Small intestine (tissue), 16 donors: ENCODE results near the gene ACACB. TPM values are rescaled to one million over a fixed set of nuclear protein-coding genes. Genes with fewer than 3 reads are reported as not detected.

Experiments
- DNase-seq, 2 donors: peaks; one replicate each; pipeline versions ENCODE4 v3.0.0 to v3.0.0-alpha.2; 2013
- FAIRE-seq: peaks from 2 replicates; lab custom pipeline; 2012; peaks lifted over from hg19 to GRCh38; lab: Jason Lieb, UNC
- H3K27ac ChIP-seq, 3 donors: one replicate each; pipeline ENCODE4 v1.5.1; 2013; ENCODE audit warnings: low read length in 2 of 3, mild to moderate bottlenecking in 2 of 3, control low read depth in 1 of 3, inconsistent platforms in 1 of 3, low read depth in 1 of 3, moderate library complexity in 1 of 3
- H3K27me3 ChIP-seq, 3 donors: one replicate each; pipeline ENCODE4 v1.6.1; 2013; ENCODE audit warnings: low read length in 3 of 3, inconsistent platforms in 1 of 3; ENCODE audit not compliant: control insufficient read depth in 3 of 3, insufficient read depth in 3 of 3
- H3K36me3 ChIP-seq, 3 donors: one replicate each; pipeline ENCODE4 v1.6.1; 2013; ENCODE audit warnings: low read length in 3 of 3, inconsistent platforms in 1 of 3, low read depth in 1 of 3, mild to moderate bottlenecking in 1 of 3, moderate library complexity in 1 of 3; ENCODE audit not compliant: control insufficient read depth in 3 of 3, insufficient read depth in 2 of 3
- H3K4me1 ChIP-seq, 3 donors: one replicate each; pipeline ENCODE4 v1.6.1; 2013; ENCODE audit warnings: low read length in 2 of 3, inconsistent platforms in 1 of 3, low read depth in 1 of 3, mild to moderate bottlenecking in 1 of 3, moderate library complexity in 1 of 3; ENCODE audit not compliant: control insufficient read depth in 3 of 3, insufficient read depth in 2 of 3
- H3K4me3 ChIP-seq, 3 donors: one replicate each; pipeline ENCODE4 v1.5.1; 2013; ENCODE audit warnings: low read length in 3 of 3, control low read depth in 1 of 3, inconsistent platforms in 1 of 3, low read depth in 1 of 3, mild to moderate bottlenecking in 1 of 3, moderate library complexity in 1 of 3
- H3K9me3 ChIP-seq, 2 donors: one replicate each; pipeline ENCODE4 v1.6.1; 2013; ENCODE audit warnings: low read depth in 1 of 2, low read length in 1 of 2; ENCODE audit not compliant: control insufficient read depth in 2 of 2, insufficient read depth in 1 of 2
- WGBS, 3 donors: extraction: QIAGEN DNeasy Blood & Tissue Kit; methylation state at CpG; one replicate each; pipeline ENCODE4 v1.1.7; 2013; 5-methylcytosine and 5-hydroxymethylcytosine counted together
- long read RNA-seq, 10 donors: transcript quantifications; one replicate each; lab custom pipeline, GENCODE V29; 2026
- polyA plus RNA-seq, 4 donors: library from polyadenylated mRNA; stranded (reverse) in 3 of 4; unstranded in 1 of 4; fragments of 200-250 nt in 3 of 4; fragments of 120-200 nt in 1 of 4; gene quantifications; one replicate each; pipeline versions ENCODE4 v1.2.1 to v1.2.3, GENCODE V29; 2013
- donor health status: healthy with polysubstance abuse.
- donor health status: control.
- donor health status: control.
- donor health status: Bipolar disorder and iron deficiency.
- donor health status: healthy.

The ACACB gene
- 10 to 100 TPM in 3 of 4 donors, 1 to 10 TPM in 1; 7.0 to 40.5 (median 14.1) TPM for polyA plus RNA-seq
- long read RNA-seq, donor 1 = 0 reads
- long read RNA-seq, donor 2 = 0 reads
- long read RNA-seq, donor 3 = 0 reads
- long read RNA-seq, donor 4 = 0 reads
- long read RNA-seq, donor 5, partial matches to known transcripts = 0 of 1 reads
- long read RNA-seq, donor 5, other reads (novel, unspliced or antisense) = 0 of 1 reads
- long read RNA-seq, donor 6 = 0 reads
- long read RNA-seq, donor 7 = 0 reads
- long read RNA-seq, donor 8 = 0 reads
- long read RNA-seq, donor 9 = 0 reads
- long read RNA-seq, donor 10 = 0 reads

- FAIRE-seq (no peak), DNase-seq (peak; percentile 89 to 94)
- WGBS, 3 donors = 8 to 45% (median 25%) methylated on average over 14 of the region's 14 CpGs
- peak within 1 kb of the TSS; percentile 88 to 94 (median 93) for H3K27ac ChIP-seq
- no peaks in the 10 kb centered on the region for H3K9me3 ChIP-seq
- H3K4me3 ChIP-seq = peak within 1 kb of the TSS in 1 of 3 donors; percentile 20
- peaks cover 2 to 52% (median 11%) of the 10 kb centered on the region in 3 donors for H3K4me1 ChIP-seq
- H3K27me3 ChIP-seq = no peaks in the 10 kb centered on the region
- H3K36me3 ChIP-seq = peaks cover 0 to 2% (median 0%) of the 10 kb centered on the region in 3 donors
Measured at GRCh38 chr12:109115758-109116610, at the start of gene ACACB. Gene ACACB, plus strand, starts transcription at chr12:109116587. Its CDS starts 22,819 bp downstream, at chr12:109139406.

- DNase-seq (peak; percentile 92), FAIRE-seq (no peak)
- Histone ChIP-seq H3K36me3 (peaks cover 4 to 25% (median 14%) of the 10 kb centered on the region in 3 donors), H3K27me3 (no peaks in the 10 kb centered on the region), H3K9me3 (peaks cover 0 to 4% of the 10 kb centered on the region in 2 donors), H3K27ac (peak overlapping the region; percentile 76 to 86 (median 83)), H3K4me1 (peaks cover 0 to 31% (median 8%) of the 10 kb centered on the region in 3 donors), H3K4me3 (peak overlapping the region in 2 of 3 donors; percentile 28 to 46)
- WGBS, 3 donors = 19 to 57% (median 46%) methylated on average over 17 of the region's 17 CpGs
Measured at GRCh38 chr12:109069307-109070271, 46.8 kb upstream of the ACACB start.

- FAIRE-seq (no peak), DNase-seq (no peak)
- H3K4me3 ChIP-seq = no peak overlapping the region
- peaks cover 0 to 7% (median 3%) of the 10 kb centered on the region in 3 donors for H3K4me1 ChIP-seq
- H3K27ac ChIP-seq = no peak overlapping the region
- H3K36me3 ChIP-seq = peaks cover 2 to 29% (median 14%) of the 10 kb centered on the region in 3 donors
- H3K27me3 ChIP-seq = no peaks in the 10 kb centered on the region
- H3K9me3 ChIP-seq = peaks cover 0 to 5% of the 10 kb centered on the region in 2 donors
Measured at GRCh38 chr12:109074866-109075265, 41.5 kb upstream of the ACACB start.

- Histone ChIP-seq H3K9me3 (peaks cover 0 to 5% of the 10 kb centered on the region in 2 donors), H3K27me3 (no peaks in the 10 kb centered on the region), H3K27ac (no peak overlapping the region), H3K4me1 (peaks cover 0 to 3% (median 0%) of the 10 kb centered on the region in 3 donors), H3K4me3 (no peak overlapping the region), H3K36me3 (peaks cover 7 to 53% (median 20%) of the 10 kb centered on the region in 3 donors)
- DNase-seq = no peak
- WGBS, 3 donors = 94 to 98% (median 95%) methylated on average over 14 of the region's 14 CpGs
- no peak for FAIRE-seq
Measured at GRCh38 chr12:109082751-109083150, 33.6 kb upstream of the ACACB start.

- H3K4me1 ChIP-seq = peaks cover 0 to 3% (median 0%) of the 10 kb centered on the region in 3 donors
- 38 to 80% (median 61%) methylated on average over 2 of the region's 2 CpGs for WGBS, 3 donors
- no peak overlapping the region for H3K4me3 ChIP-seq
- FAIRE-seq (no peak), DNase-seq (peak; percentile 39 to 46)
- H3K27me3 ChIP-seq = no peaks in the 10 kb centered on the region
- peaks cover 7 to 58% (median 20%) of the 10 kb centered on the region in 3 donors for H3K36me3 ChIP-seq
- no peak overlapping the region for H3K27ac ChIP-seq
- H3K9me3 ChIP-seq = no peaks in the 10 kb centered on the region
Measured at GRCh38 chr12:109084425-109084824, 32.0 kb upstream of the ACACB start.

GRCh38 chr12:109085590-109085989, 30.8 kb upstream of the ACACB start:
- DNase-seq (no peak), FAIRE-seq (no peak)
- Histone ChIP-seq H3K27ac (no peak overlapping the region), H3K36me3 (peaks cover 7 to 65% (median 19%) of the 10 kb centered on the region in 3 donors), H3K4me1 (peaks cover 0 to 3% (median 0%) of the 10 kb centered on the region in 3 donors), H3K9me3 (no peaks in the 10 kb centered on the region), H3K27me3 (no peaks in the 10 kb centered on the region), H3K4me3 (no peak overlapping the region)
- WGBS, 3 donors = 94 to 96% (median 95%) methylated on average over 11 of the region's 11 CpGs

GRCh38 chr12:109087250-109087649, 29.1 kb upstream of the ACACB start:
- FAIRE-seq (no peak), DNase-seq (peak; percentile 23 to 59)
- Histone ChIP-seq H3K9me3 (no peaks in the 10 kb centered on the region), H3K36me3 (peaks cover 7 to 68% (median 15%) of the 10 kb centered on the region in 3 donors), H3K4me1 (peaks cover 0 to 3% (median 2%) of the 10 kb centered on the region in 3 donors), H3K4me3 (no peak overlapping the region), H3K27me3 (no peaks in the 10 kb centered on the region), H3K27ac (no peak overlapping the region)
- WGBS, 3 donors = 10 to 52% (median 37%) methylated on average over 5 of the region's 5 CpGs
